DND-41 (cell line): ENCODE results near the gene ADD2.

Experiments used
- ATAC-seq: fragments of 200-7000 bp; cut with Tn5 transposase; 3 replicates; pipeline ENCODE4 v1.9.1; 2021; ENCODE audit warnings: low read depth; ENCODE audit not compliant: insufficient read depth
- DNase-seq: peaks from one replicate; pipeline ENCODE4 v3.0.0-alpha.2; 2020
- H2AFZ ChIP-seq: 2 replicates; pipeline ENCODE4 v1.6.0; 2012; ENCODE audit warnings: low read depth, low read length
- H3K27ac ChIP-seq: 2 replicates; pipeline ENCODE4 v1.5.1; 2012; ENCODE audit warnings: low read length, inconsistent platforms
- H3K27me3 ChIP-seq: fragments of 200-600 bp; sonication (generic); 2 replicates; pipeline ENCODE4 v1.6.0; 2012; ENCODE audit warnings: low read length, mild to moderate bottlenecking, inconsistent platforms; ENCODE audit not compliant: insufficient read depth, poor library complexity
- H3K36me3 ChIP-seq: 2 replicates; pipeline ENCODE4 v1.5.1; 2012; ENCODE audit warnings: low read length, inconsistent platforms; ENCODE audit not compliant: insufficient read depth
- H3K4me1 ChIP-seq: 2 replicates; pipeline ENCODE4 v1.5.1; 2012; ENCODE audit warnings: mild to moderate bottlenecking, low read length; ENCODE audit not compliant: insufficient read depth
- H3K4me2 ChIP-seq: 2 replicates; pipeline ENCODE4 v1.6.0; 2012; ENCODE audit warnings: mild to moderate bottlenecking, moderate library complexity, low read length, inconsistent platforms; ENCODE audit not compliant: insufficient read depth
- H3K4me3 ChIP-seq, 2 experiments: fragments of 200-600 bp in 1 of 2; shearing (Covaris generic) in 1 of 2; 2 replicates each; pipeline ENCODE4 v1.5.1; 2012 to 2016; ENCODE audit warnings: inconsistent platforms in 2 of 2, low read length in 2 of 2, mild to moderate bottlenecking in 2 of 2, low read depth in 1 of 2, moderate library complexity in 1 of 2
- H3K79me2 ChIP-seq: 2 replicates; pipeline ENCODE4 v1.6.0; 2012; ENCODE audit warnings: low read length, inconsistent platforms; ENCODE audit not compliant: insufficient read depth
- H3K9ac ChIP-seq: 2 replicates; pipeline ENCODE4 v1.6.0; 2012; ENCODE audit warnings: low read depth, mild to moderate bottlenecking, inconsistent platforms, low read length, moderate library complexity
- H3K9me3 ChIP-seq: 2 replicates; pipeline ENCODE4 v1.5.1; 2012; ENCODE audit warnings: low read length, moderate library complexity, mild to moderate bottlenecking, inconsistent platforms; ENCODE audit not compliant: insufficient read depth, severe bottlenecking
- H4K20me1 ChIP-seq: 2 replicates; pipeline ENCODE4 v1.6.0; 2012; ENCODE audit warnings: low read length; ENCODE audit not compliant: insufficient read depth
- CTCF ChIP-seq: IDR thresholded peaks from 2 replicates; pipeline ENCODE4 v1.5.1; 2012; ENCODE audit warnings: borderline replicate concordance, low read length, moderate library complexity, mild to moderate bottlenecking; ENCODE audit not compliant: poor library complexity, severe bottlenecking; ENCODE audit errors: extremely low read depth
- EZH2 ChIP-seq: IDR thresholded peaks from 3 replicates; pipeline ENCODE4 v1.6.1; 2012; ENCODE audit warnings: borderline replicate concordance, low read depth, mild to moderate bottlenecking, moderate library complexity, low read length, inconsistent platforms; ENCODE audit not compliant: severe bottlenecking

ADD2 gene

GRCh38 chr2:70608373-70608772 is 159.6 kb downstream of the ADD2 start:
- Histone ChIP-seq H3K4me1 (no peaks in the 10 kb centered on the region), H2AFZ (no peak overlapping the region), H3K9ac (no peak overlapping the region), H4K20me1 (no peaks in the 10 kb centered on the region), H3K4me2 (no peak overlapping the region), H3K36me3 (no peaks in the 10 kb centered on the region), H3K27me3 (peaks cover 44% of the 10 kb centered on the region), H3K9me3 (no peaks in the 10 kb centered on the region), H3K79me2 (no peaks in the 10 kb centered on the region), H3K4me3 (no peak overlapping the region), H3K27ac (no peak overlapping the region)
- DNase-seq (no peak), ATAC-seq (no peak)
- TF ChIP-seq CTCF (no peak), EZH2 (no peak)

GRCh38 chr2:70607121-70607561 is 160.9 kb downstream of the ADD2 start:
- H3K4me3 ChIP-seq, result no peak overlapping the region
- no peaks in the 10 kb centered on the region for H3K79me2 ChIP-seq
- H3K4me1 ChIP-seq, result no peaks in the 10 kb centered on the region
- H3K9me3 ChIP-seq, result no peaks in the 10 kb centered on the region
- no peak overlapping the region for H3K27ac ChIP-seq
- H3K36me3 ChIP-seq, result no peaks in the 10 kb centered on the region
- no peak for ATAC-seq
- no peaks in the 10 kb centered on the region for H4K20me1 ChIP-seq
- H3K27me3 ChIP-seq, result peaks cover 40% of the 10 kb centered on the region
- no peak for DNase-seq
- no peak overlapping the region for H3K9ac ChIP-seq
- no peak overlapping the region for H2AFZ ChIP-seq
- no peak overlapping the region for H3K4me2 ChIP-seq
- TF ChIP-seq CTCF (no peak), EZH2 (no peak)
